Measurements from ENCODE around the gene MGAT3. TPM values are rescaled to one million over a fixed set of nuclear protein-coding genes. Genes with fewer than 3 reads are reported as not detected.

The MGAT3 gene
- total and polyA plus RNA-seq, 2 donors from 2014 or later: 2.7 to 5.4 TPM

DNA sequence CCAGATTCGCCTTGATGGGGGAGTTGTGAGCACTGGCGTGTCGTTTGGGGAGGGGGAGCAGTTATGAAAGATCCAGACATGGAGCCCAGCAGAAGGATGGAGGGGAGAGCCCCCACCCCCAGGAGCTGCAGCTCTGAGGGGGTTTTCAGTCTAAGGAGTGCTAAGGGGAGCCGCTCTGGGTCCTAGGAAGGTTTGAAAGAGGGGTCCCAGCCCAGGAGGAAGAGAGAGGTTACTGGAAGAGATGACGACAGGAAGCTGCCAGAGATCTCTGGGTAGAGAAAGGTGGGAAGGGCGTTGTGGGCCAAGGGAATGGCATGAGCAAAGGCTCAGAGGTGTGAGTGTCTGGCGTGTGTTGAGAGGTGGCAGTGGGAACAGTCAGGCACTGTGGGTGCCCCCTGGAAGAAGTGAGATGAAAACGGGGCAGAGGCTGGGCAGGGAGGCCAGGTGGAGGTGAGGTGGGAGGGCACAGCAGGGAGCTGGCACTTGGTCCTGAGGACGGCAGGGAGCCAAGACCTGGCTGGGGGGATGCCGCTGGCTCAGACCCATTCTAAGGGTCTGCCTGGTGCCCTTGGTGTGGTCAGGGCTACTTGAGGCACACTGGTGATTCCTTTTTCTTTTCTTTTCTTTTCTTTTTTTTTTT, 1.8 kb downstream of the MGAT3 start:
- Histone ChIP-seq H3K9ac (ENCODE audit: low read length in 3 of 3) (no peak overlapping the region), H3K36me3 (ENCODE audit: control insufficient read depth in 2 of 3, insufficient read depth in 3 of 3, low read length in 3 of 3) (no peaks in the 10 kb centered on the region), H3K27me3 (ENCODE audit: control insufficient read depth, insufficient read depth, low read length) (no peaks in the 10 kb centered on the region), H3K4me3 (ENCODE audit: low read length in 3 of 3) (peak overlapping the region in 2 of 3 donors; percentile 37), H3K27ac (ENCODE audit: low read depth in 2 of 2, low read length in 2 of 2) (no peak overlapping the region), H3K9me3 (ENCODE audit: control insufficient read depth in 2 of 3, insufficient read depth in 1 of 3, low read length in 3 of 3) (no peaks in the 10 kb centered on the region), H3K4me1 (ENCODE audit: control insufficient read depth in 2 of 3, insufficient read depth in 2 of 3, low read depth in 1 of 3, low read length in 3 of 3) (peaks cover 0 to 7% (median 0%) of the 10 kb centered on the region in 3 donors)
- intact Hi-C loops (cut with DNase I): no loop called here
- FAIRE-seq (no peak), DNase-seq (no peak)
- TF ChIP-seq, protein P1, sequence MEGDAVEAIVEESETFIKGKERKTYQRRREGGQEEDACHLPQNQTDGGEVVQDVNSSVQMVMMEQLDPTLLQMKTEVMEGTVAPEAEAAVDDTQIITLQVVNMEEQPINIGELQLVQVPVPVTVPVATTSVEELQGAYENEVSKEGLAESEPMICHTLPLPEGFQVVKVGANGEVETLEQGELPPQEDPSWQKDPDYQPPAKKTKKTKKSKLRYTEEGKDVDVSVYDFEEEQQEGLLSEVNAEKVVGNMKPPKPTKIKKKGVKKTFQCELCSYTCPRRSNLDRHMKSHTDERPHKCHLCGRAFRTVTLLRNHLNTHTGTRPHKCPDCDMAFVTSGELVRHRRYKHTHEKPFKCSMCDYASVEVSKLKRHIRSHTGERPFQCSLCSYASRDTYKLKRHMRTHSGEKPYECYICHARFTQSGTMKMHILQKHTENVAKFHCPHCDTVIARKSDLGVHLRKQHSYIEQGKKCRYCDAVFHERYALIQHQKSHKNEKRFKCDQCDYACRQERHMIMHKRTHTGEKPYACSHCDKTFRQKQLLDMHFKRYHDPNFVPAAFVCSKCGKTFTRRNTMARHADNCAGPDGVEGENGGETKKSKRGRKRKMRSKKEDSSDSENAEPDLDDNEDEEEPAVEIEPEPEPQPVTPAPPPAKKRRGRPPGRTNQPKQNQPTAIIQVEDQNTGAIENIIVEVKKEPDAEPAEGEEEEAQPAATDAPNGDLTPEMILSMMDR (IDR thresholded peaks at IDR 0.05; ENCODE audit: borderline replicate concordance, extremely low read depth, insufficient read depth): no peak

DNA sequence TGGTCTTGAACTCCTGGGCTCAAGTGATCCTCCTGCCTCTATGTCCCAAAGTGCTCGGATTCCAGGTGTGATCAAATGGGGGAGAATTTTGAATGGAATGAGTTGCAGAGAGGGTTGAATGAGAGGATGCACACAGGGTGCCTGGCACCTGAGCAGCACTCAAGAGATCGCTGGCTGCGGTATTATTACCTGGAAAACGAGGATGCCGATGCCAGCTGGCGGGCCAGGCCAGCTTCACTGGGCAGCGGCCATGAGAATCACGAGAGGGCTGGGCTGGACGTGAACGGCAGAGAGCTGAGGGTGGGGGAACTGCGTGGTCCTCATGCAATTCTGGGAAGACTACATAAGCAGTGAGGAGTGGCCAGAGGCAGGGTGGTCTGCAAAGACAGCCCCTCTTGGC, 2.9 kb downstream of the MGAT3 start:
- Histone ChIP-seq H3K9me3 (ENCODE audit: control insufficient read depth in 2 of 3, insufficient read depth in 1 of 3, low read length in 3 of 3) (no peaks in the 10 kb centered on the region), H3K9ac (ENCODE audit: low read length in 3 of 3) (no peak overlapping the region), H3K4me3 (ENCODE audit: low read length in 3 of 3) (no peak overlapping the region), H3K27ac (ENCODE audit: low read depth in 2 of 2, low read length in 2 of 2) (no peak overlapping the region), H3K27me3 (ENCODE audit: control insufficient read depth, insufficient read depth, low read length) (no peaks in the 10 kb centered on the region), H3K36me3 (ENCODE audit: control insufficient read depth in 2 of 3, insufficient read depth in 3 of 3, low read length in 3 of 3) (no peaks in the 10 kb centered on the region), H3K4me1 (ENCODE audit: control insufficient read depth in 2 of 3, insufficient read depth in 2 of 3, low read depth in 1 of 3, low read length in 3 of 3) (peaks cover 0 to 7% (median 0%) of the 10 kb centered on the region in 3 donors)
- intact Hi-C loops (cut with DNase I): no loop called here
- TF ChIP-seq, protein P1 (IDR thresholded peaks at IDR 0.05; ENCODE audit: borderline replicate concordance, extremely low read depth, insufficient read depth): no peak
- FAIRE-seq: no peak
- DNase-seq: no peak

DNA sequence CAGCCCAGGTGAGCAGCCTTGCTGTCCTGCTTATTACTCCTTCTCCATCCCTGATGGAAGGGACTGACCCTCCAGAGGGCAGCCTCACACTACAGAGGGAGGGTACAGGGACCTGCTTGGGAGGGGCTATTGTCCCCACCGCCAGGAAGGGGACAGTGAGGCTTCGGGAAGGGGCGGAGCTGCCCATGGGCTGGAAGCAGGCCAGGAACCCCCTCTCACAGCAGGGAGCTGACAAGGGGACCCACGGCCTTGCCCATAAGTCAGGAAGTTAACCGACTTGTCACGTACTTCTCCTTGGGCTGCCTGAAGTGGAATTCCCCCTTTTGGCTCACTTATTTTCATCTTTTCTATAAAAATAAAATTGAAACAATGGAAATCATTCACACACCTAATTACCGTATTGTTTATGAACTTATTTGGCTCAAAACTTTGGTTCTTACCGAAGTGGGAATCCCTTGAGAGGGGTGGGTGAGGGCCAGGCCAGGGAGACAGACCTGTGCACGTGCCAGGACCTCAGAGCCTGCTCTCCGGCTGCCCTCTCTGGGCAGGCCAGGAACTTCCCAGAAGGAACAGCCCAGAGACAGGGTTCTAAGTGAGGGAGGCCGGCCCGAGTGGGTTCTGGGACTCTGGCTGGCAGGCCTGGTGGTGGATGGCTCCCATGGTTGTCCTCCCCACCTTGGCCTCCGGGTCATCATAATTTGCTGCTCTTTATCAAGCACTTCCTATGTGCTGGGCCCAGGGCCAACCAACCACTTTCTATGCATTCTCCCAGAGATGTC, 5.8 kb downstream of the MGAT3 start:
- Histone ChIP-seq H3K27me3 (ENCODE audit: control insufficient read depth, insufficient read depth, low read length) (no peaks in the 10 kb centered on the region), H3K9ac (ENCODE audit: low read length in 3 of 3) (no peak overlapping the region), H3K36me3 (ENCODE audit: control insufficient read depth in 2 of 3, insufficient read depth in 3 of 3, low read length in 3 of 3) (no peaks in the 10 kb centered on the region), H3K27ac (ENCODE audit: low read depth in 2 of 2, low read length in 2 of 2) (peak overlapping the region; percentile 27 to 80), H3K4me3 (ENCODE audit: low read length in 3 of 3) (no peak overlapping the region), H3K4me1 (ENCODE audit: control insufficient read depth in 2 of 3, insufficient read depth in 2 of 3, low read depth in 1 of 3, low read length in 3 of 3) (peaks cover 0 to 15% (median 0%) of the 10 kb centered on the region in 3 donors), H3K9me3 (ENCODE audit: control insufficient read depth in 2 of 3, insufficient read depth in 1 of 3, low read length in 3 of 3) (no peaks in the 10 kb centered on the region)
- TF ChIP-seq, protein P1 (IDR thresholded peaks at IDR 0.05; ENCODE audit: borderline replicate concordance, extremely low read depth, insufficient read depth): no peak
- peak in 4 of 5 donors; percentile 45 to 88 (median 62) for DNase-seq
- intact Hi-C loops (cut with DNase I): no loop called here
- FAIRE-seq: no peak

All from kidney (tissue), 14 donors.